ENCODE data around the gene BCAS1.

BCAS1 gene

DNA sequence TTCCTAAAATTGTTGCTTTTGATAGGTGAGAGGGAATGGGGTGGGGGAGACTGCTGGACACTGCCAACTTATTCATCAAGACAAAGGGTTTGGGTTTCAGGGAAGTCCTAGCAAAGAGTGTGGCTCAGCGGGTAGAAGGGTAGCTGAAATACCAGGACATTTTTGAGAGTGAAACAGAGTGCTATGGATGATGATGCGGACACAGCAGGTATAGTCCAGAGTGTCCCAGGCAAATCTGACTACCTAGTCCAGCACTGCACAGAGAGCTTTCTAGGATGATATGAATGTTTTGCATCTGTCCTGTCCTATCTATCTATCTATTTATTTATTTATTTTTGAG, 154.3 kb downstream of the BCAS1 start:
- H3K4me3 ChIP-seq (replicated peaks; ENCODE audit: insufficient read depth, low read length), result 0 out of 2 replicates have a peak overlapping the region, but pooled peaks have one; percentile 12
- peak overlapping the region; percentile 95 for H3K27ac ChIP-seq (replicated peaks)
- DNase-seq (ENCODE audit: low read depth in 1 of 2, low spot score in 1 of 2), result no peak
- no peaks in the 10 kb centered on the region for H3K27me3 ChIP-seq (ENCODE audit: insufficient read depth, poor library complexity, severe bottlenecking)
- no peak for TF ChIP-seq GABPA (IDR thresholded peaks at IDR 0.05; ENCODE audit: low read depth)
- TF ChIP-seq, protein P1, sequence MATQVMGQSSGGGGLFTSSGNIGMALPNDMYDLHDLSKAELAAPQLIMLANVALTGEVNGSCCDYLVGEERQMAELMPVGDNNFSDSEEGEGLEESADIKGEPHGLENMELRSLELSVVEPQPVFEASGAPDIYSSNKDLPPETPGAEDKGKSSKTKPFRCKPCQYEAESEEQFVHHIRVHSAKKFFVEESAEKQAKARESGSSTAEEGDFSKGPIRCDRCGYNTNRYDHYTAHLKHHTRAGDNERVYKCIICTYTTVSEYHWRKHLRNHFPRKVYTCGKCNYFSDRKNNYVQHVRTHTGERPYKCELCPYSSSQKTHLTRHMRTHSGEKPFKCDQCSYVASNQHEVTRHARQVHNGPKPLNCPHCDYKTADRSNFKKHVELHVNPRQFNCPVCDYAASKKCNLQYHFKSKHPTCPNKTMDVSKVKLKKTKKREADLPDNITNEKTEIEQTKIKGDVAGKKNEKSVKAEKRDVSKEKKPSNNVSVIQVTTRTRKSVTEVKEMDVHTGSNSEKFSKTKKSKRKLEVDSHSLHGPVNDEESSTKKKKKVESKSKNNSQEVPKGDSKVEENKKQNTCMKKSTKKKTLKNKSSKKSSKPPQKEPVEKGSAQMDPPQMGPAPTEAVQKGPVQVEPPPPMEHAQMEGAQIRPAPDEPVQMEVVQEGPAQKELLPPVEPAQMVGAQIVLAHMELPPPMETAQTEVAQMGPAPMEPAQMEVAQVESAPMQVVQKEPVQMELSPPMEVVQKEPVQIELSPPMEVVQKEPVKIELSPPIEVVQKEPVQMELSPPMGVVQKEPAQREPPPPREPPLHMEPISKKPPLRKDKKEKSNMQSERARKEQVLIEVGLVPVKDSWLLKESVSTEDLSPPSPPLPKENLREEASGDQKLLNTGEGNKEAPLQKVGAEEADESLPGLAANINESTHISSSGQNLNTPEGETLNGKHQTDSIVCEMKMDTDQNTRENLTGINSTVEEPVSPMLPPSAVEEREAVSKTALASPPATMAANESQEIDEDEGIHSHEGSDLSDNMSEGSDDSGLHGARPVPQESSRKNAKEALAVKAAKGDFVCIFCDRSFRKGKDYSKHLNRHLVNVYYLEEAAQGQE (IDR thresholded peaks at IDR 0.05; ENCODE audit: insufficient replicate concordance, low read depth), result no peak
- no peak for TF ChIP-seq SPI1 (IDR thresholded peaks at IDR 0.05; ENCODE audit: borderline replicate concordance, low read depth)
- TF ChIP-seq, protein P2, sequence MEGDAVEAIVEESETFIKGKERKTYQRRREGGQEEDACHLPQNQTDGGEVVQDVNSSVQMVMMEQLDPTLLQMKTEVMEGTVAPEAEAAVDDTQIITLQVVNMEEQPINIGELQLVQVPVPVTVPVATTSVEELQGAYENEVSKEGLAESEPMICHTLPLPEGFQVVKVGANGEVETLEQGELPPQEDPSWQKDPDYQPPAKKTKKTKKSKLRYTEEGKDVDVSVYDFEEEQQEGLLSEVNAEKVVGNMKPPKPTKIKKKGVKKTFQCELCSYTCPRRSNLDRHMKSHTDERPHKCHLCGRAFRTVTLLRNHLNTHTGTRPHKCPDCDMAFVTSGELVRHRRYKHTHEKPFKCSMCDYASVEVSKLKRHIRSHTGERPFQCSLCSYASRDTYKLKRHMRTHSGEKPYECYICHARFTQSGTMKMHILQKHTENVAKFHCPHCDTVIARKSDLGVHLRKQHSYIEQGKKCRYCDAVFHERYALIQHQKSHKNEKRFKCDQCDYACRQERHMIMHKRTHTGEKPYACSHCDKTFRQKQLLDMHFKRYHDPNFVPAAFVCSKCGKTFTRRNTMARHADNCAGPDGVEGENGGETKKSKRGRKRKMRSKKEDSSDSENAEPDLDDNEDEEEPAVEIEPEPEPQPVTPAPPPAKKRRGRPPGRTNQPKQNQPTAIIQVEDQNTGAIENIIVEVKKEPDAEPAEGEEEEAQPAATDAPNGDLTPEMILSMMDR (IDR thresholded peaks at IDR 0.05; ENCODE audit: insufficient read depth, low read length), result no peak
- TF ChIP-seq POLR2AphosphoS5 (IDR thresholded peaks at IDR 0.05; ENCODE audit: low read depth), result no peak

DNA sequence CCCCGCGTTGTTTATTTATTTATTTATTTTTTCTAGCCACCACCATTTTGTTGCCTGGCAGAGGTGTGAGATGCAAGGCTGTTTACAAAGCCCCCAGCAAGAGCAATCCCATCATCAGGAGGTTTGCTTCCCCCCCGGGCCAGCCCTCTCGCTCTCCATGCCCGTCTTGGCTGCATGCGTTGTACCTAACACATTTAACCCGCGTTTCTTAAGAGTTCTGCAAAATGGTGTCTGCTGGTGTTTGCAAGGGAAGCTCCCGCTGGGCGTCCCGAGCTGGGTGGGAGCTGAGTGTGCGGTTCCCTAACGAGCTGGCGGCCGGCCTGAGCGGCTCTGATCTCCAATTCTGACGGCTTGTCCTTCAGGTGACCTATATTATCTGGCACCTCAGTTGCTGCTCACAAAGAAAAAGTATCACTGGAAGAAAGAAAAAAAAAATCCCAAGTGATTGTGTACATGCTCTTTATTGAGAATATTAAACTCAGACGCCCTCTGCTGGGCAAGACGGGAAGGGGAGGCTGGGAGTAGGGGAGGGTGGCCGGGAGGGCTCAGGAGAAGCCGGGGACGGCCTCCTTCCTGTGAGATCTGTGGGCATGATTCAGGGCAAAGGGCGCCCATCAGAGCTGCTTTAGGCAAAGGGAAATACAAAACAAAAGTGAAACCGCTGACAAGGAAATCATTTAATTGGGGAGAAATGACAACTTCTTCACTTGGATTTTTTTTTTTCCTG, 154.8 kb downstream of the BCAS1 start:
- no peaks in the 10 kb centered on the region for H3K27me3 ChIP-seq (ENCODE audit: insufficient read depth, poor library complexity, severe bottlenecking)
- H3K27ac ChIP-seq (replicated peaks), result peak overlapping the region; percentile 95
- DNase-seq (ENCODE audit: low read depth in 1 of 2, low spot score in 1 of 2), result peak; percentile 73 to 97
- peak overlapping the region; percentile 46 for H3K4me3 ChIP-seq (replicated peaks; ENCODE audit: insufficient read depth, low read length)
- TF ChIP-seq, protein P2 (IDR thresholded peaks at IDR 0.05; ENCODE audit: insufficient read depth, low read length), result peak; percentile 87
- TF ChIP-seq POLR2AphosphoS5 (IDR thresholded peaks at IDR 0.05; ENCODE audit: low read depth), result peak; percentile 78
- TF ChIP-seq, protein P1 (IDR thresholded peaks at IDR 0.05; ENCODE audit: insufficient replicate concordance, low read depth), result peak; percentile 28
- no peak for TF ChIP-seq GABPA (IDR thresholded peaks at IDR 0.05; ENCODE audit: low read depth)
- no peak; the same call in 1 of the 2 replicates for TF ChIP-seq SPI1 (IDR thresholded peaks at IDR 0.05; ENCODE audit: borderline replicate concordance, low read depth)

DNA sequence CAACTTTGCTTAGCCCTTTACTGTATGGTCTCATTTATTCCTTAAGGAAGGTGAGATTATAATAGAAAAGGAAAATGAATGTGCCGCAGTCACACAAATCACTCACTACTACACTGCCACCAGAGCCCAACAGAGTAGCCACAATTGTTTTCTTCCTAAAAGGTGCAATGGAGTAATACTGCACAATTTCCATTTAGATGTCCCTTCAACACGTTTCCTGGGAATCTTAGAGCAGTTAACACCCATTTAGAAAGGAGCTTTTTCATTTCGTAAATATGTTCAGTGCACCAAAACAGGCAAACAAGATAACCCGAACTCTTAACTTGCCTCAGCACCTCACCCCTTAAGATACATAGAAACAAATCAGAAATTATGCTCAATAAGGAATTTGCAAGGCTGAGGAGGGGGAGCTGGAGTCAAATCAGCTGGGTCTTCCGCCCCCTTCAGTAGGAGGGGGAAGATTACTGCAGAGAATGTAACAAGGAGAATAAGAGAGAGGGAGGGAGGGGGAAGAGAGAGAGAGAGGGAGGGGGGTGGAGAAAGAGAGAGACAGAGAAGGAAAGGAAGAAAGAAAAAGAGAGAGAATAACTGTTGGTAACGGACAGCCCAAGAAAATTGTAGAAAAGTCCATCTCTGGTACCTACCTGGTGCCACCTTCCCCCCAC, 155.5 kb downstream of the BCAS1 start:
- DNase-seq (ENCODE audit: low read depth in 1 of 2, low spot score in 1 of 2), result no peak
- Histone ChIP-seq H3K4me3 (replicated peaks; ENCODE audit: insufficient read depth, low read length) (peak overlapping the region; percentile 46), H3K27me3 (ENCODE audit: insufficient read depth, poor library complexity, severe bottlenecking) (no peaks in the 10 kb centered on the region), H3K27ac (replicated peaks) (peak overlapping the region; percentile 95)
- TF ChIP-seq SPI1 (IDR thresholded peaks at IDR 0.05; ENCODE audit: borderline replicate concordance, low read depth), result no peak
- no peak for TF ChIP-seq POLR2AphosphoS5 (IDR thresholded peaks at IDR 0.05; ENCODE audit: low read depth)
- TF ChIP-seq, protein P2 (IDR thresholded peaks at IDR 0.05; ENCODE audit: insufficient read depth, low read length), result no peak
- TF ChIP-seq, protein P1 (IDR thresholded peaks at IDR 0.05; ENCODE audit: insufficient replicate concordance, low read depth), result no peak
- no peak for TF ChIP-seq GABPA (IDR thresholded peaks at IDR 0.05; ENCODE audit: low read depth)
